ENCODE results near the gene TMEM72. TPM values are rescaled to one million over a fixed set of nuclear protein-coding genes. Genes with fewer than 3 reads are reported as not detected.

The TMEM72 gene
- total and polyA plus RNA-seq, 2 of the 13 experiments (the other 11 are each of a cell fraction or from before 2014, with no cell fraction given): 0.04 TPM; not detected in 1

GRCh38 chr10:44976352-44977198 lies 65.4 kb downstream of the TMEM72 start (continued):
- TF ChIP-seq FOXO1 (CRISPR knock-in tag; IDR thresholded peaks at IDR 0.05) (no peak), ZNF639 (CRISPR knock-in tag; conservative IDR thresholded peaks at IDR 0.05) (0 out of 2 replicates have a peak, but pooled peaks have one; percentile 48), ARNT2 (CRISPR knock-in tag; IDR thresholded peaks at IDR 0.05; ENCODE audit: low read depth) (peak; percentile 92), ISL2 (CRISPR knock-in tag; IDR thresholded peaks at IDR 0.05) (no peak), ZMAT3 (CRISPR knock-in tag; conservative IDR thresholded peaks at IDR 0.05) (0 out of 2 replicates have a peak, but pooled peaks have one; percentile 61), REXO4 (CRISPR knock-in tag; IDR thresholded peaks at IDR 0.05; ENCODE audit: borderline replicate concordance) (0 out of 2 replicates have a peak, but pooled peaks have one; percentile 13), PREB (CRISPR knock-in tag; IDR thresholded peaks at IDR 0.05) (0 out of 2 replicates have a peak, but pooled peaks have one; percentile 4), TMF1 (CRISPR knock-in tag; IDR thresholded peaks at IDR 0.05; ENCODE audit: low read depth) (no peak; the same call in 1 of the 2 replicates), CENPBD1 (CRISPR knock-in tag; IDR thresholded peaks at IDR 0.05; ENCODE audit: borderline replicate concordance, low read depth) (peak; percentile 23; the same call in 1 of the 2 replicates), NFIC (IDR thresholded peaks at IDR 0.05; ENCODE audit: low read length) (no peak), MTF2 (CRISPR knock-in tag; IDR thresholded peaks at IDR 0.05; ENCODE audit: borderline replicate concordance) (0 out of 2 replicates have a peak, but pooled peaks have one; percentile 10), THAP8 (CRISPR knock-in tag; IDR thresholded peaks at IDR 0.05; ENCODE audit: borderline replicate concordance) (peak; percentile 80; the same call in 1 of the 2 replicates), ZBTB7A (CRISPR knock-in tag; IDR thresholded peaks at IDR 0.05) (0 out of 2 replicates have a peak, but pooled peaks have one; percentile 68), ELF1 (CRISPR knock-in tag; IDR thresholded peaks at IDR 0.05) (peak; percentile 27; the same call in 1 of the 2 replicates), ZNF513 (CRISPR knock-in tag; conservative IDR thresholded peaks at IDR 0.05) (0 out of 2 replicates have a peak, but pooled peaks have one; percentile 31), ZNF281 (CRISPR knock-in tag; IDR thresholded peaks at IDR 0.05; ENCODE audit: borderline replicate concordance) (no peak), FLYWCH1 (CRISPR knock-in tag; IDR thresholded peaks at IDR 0.05) (peak; percentile 78; the same call in 1 of the 2 replicates), HDAC1 (CRISPR knock-in tag; IDR thresholded peaks at IDR 0.05) (peak; percentile 48; the same call in 1 of the 2 replicates), TOPORS (CRISPR knock-in tag; IDR thresholded peaks at IDR 0.05) (no peak), ATAD3A (CRISPR knock-in tag; IDR thresholded peaks at IDR 0.05) (peak; percentile 94; the same call in 1 of the 2 replicates), ZBTB42 (CRISPR knock-in tag; IDR thresholded peaks at IDR 0.05) (peak; percentile 87)
